CD4-positive, CD25-positive, alpha-beta regulatory T cell (primary cell): ENCODE measurements around the gene ESAM. TPM values are rescaled to one million over a fixed set of nuclear protein-coding genes. Genes with fewer than 3 reads are reported as not detected.

ENCODE experiments used
- ATAC-seq, 2 donors: fragments of 150-1000 bp; cut with Tn5 transposase; one replicate each; pipeline ENCODE4 v1.10.0; 2021; ENCODE audit warnings: low read depth in 2 of 2, moderate number of reproducible peaks in 2 of 2, moderate library complexity in 1 of 2
- DNase-seq, 3 donors: peaks; one replicate each; pipeline versions ENCODE4 v3.0.0 to v3.0.0-alpha.2; 2012 to 2022; ENCODE audit warnings: mixed read lengths in 1 of 3
- H3K27ac ChIP-seq: one replicate; pipeline ENCODE4 v1.7.0; 2013; ENCODE audit warnings: mild to moderate bottlenecking, low read length; ENCODE audit not compliant: insufficient read depth, poor library complexity, severe bottlenecking
- H3K27me3 ChIP-seq: one replicate; pipeline ENCODE4 v1.7.0; 2013; ENCODE audit warnings: low read length; ENCODE audit not compliant: control insufficient read depth, insufficient read depth
- H3K36me3 ChIP-seq: one replicate; pipeline ENCODE4 v1.7.0; 2013; ENCODE audit warnings: mild to moderate bottlenecking, low read length, moderate library complexity; ENCODE audit not compliant: control insufficient read depth, insufficient read depth
- H3K4me1 ChIP-seq: 2 replicates; pipeline ENCODE4 v1.7.0; 2013; ENCODE audit warnings: mild to moderate bottlenecking, low read length; ENCODE audit not compliant: insufficient read depth, control insufficient read depth, poor library complexity, severe bottlenecking
- H3K4me3 ChIP-seq: one replicate; pipeline ENCODE4 v1.7.0; 2013; ENCODE audit warnings: low read depth, mild to moderate bottlenecking, low read length, moderate library complexity
- H3K9me3 ChIP-seq, 2 experiments: 1 replicate in 1 of 2; 2 replicates in 1 of 2; pipeline ENCODE4 v1.7.0; 2013; ENCODE audit warnings: low read length in 2 of 2, mild to moderate bottlenecking in 1 of 2, moderate library complexity in 1 of 2; ENCODE audit not compliant: control insufficient read depth in 2 of 2
- H3K27ac Mint-ChIP-seq, 3 donors: one replicate each; pipeline ENCODE4 v1.8.0; 2020 to 2022; ENCODE audit warnings: mild to moderate bottlenecking in 3 of 3, mixed read lengths in 3 of 3, moderate library complexity in 2 of 3
- H3K27me3 Mint-ChIP-seq: one replicate; pipeline ENCODE4 v1.8.0; 2022; ENCODE audit warnings: mild to moderate bottlenecking, mixed read lengths
- H3K36me3 Mint-ChIP-seq: one replicate; pipeline ENCODE4 v1.8.0; 2020; ENCODE audit warnings: mixed read lengths
- H3K4me1 Mint-ChIP-seq, 4 donors: one replicate each; pipeline ENCODE4 v1.8.0; 2020 to 2022; ENCODE audit warnings: mixed read lengths in 4 of 4, mild to moderate bottlenecking in 1 of 4
- H3K4me3 Mint-ChIP-seq, 4 donors: one replicate each; pipeline ENCODE4 v1.8.0; 2020 to 2022; ENCODE audit warnings: mild to moderate bottlenecking in 4 of 4, mixed read lengths in 4 of 4, moderate library complexity in 3 of 4
- H3K9me3 Mint-ChIP-seq, 7 donors: one replicate each; pipeline ENCODE4 v1.8.0; 2020 to 2022; ENCODE audit warnings: mixed read lengths in 7 of 7, mild to moderate bottlenecking in 3 of 7, moderate library complexity in 2 of 7
- polyA plus RNA-seq, 4 donors: library from polyadenylated mRNA; unstranded; fragments of 300-500 nt; fragmentation: Illumina TruSeq; gene quantifications; one replicate each; pipeline ENCODE4 v1.2.3, GENCODE V29; 2021
- total RNA-seq: library from RNA; stranded (reverse); gene quantifications from one replicate; pipeline ENCODE4 v1.2.3, GENCODE V29; 2022

ESAM gene
- total and polyA plus RNA-seq, 5 donors from 2014 or later, result 0.55 to 3.1 (median 2.6) TPM; not detected in 1

- H3K4me3 Mint-ChIP-seq, result peak overlapping the region in 3 of 4 donors; percentile 11 to 88 (median 60)
- H3K27me3 Mint-ChIP-seq, result peaks cover 66% of the 10 kb centered on the region
- Histone ChIP-seq H3K4me1 (peaks cover 48% of the 10 kb centered on the region), H3K4me3 (no peak overlapping the region), H3K36me3 (no peaks in the 10 kb centered on the region), H3K9me3 (no peaks in the 10 kb centered on the region), H3K27me3 (peaks cover 12% of the 10 kb centered on the region), H3K27ac (no peak overlapping the region)
- DNase-seq, result no peak
- peaks cover 0 to 2% (median 0%) of the 10 kb centered on the region in 7 donors for H3K9me3 Mint-ChIP-seq
- ATAC-seq, result no peak
- H3K27ac Mint-ChIP-seq, result peak overlapping the region in 1 of 3 donors; percentile 74
- peaks cover 3% of the 10 kb centered on the region for H3K36me3 Mint-ChIP-seq
- H3K4me1 Mint-ChIP-seq, result peaks cover 0 to 41% (median 10%) of the 10 kb centered on the region in 4 donors
Observed at GRCh38 chr11:124760205-124760652, 1.9 kb downstream of the ESAM start.

GRCh38 chr11:124759266-124760204, 2.6 kb downstream of the ESAM start:
- H3K9me3 Mint-ChIP-seq, result peaks cover 0 to 2% (median 0%) of the 10 kb centered on the region in 7 donors
- H3K27ac Mint-ChIP-seq, result no peak overlapping the region
- peaks cover 12% of the 10 kb centered on the region for H3K27me3 ChIP-seq
- H3K4me1 Mint-ChIP-seq, result peaks cover 0 to 41% (median 10%) of the 10 kb centered on the region in 4 donors
- peaks cover 48% of the 10 kb centered on the region for H3K4me1 ChIP-seq
- DNase-seq (no peak), ATAC-seq (no peak)
- peaks cover 1% of the 10 kb centered on the region for H3K36me3 Mint-ChIP-seq
- no peak overlapping the region for H3K27ac ChIP-seq
- H3K27me3 Mint-ChIP-seq, result peaks cover 66% of the 10 kb centered on the region
- no peaks in the 10 kb centered on the region for H3K9me3 ChIP-seq
- no peak overlapping the region for H3K4me3 ChIP-seq
- peak overlapping the region in 3 of 4 donors; percentile 12 to 88 (median 60) for H3K4me3 Mint-ChIP-seq
- no peaks in the 10 kb centered on the region for H3K36me3 ChIP-seq

DNA sequence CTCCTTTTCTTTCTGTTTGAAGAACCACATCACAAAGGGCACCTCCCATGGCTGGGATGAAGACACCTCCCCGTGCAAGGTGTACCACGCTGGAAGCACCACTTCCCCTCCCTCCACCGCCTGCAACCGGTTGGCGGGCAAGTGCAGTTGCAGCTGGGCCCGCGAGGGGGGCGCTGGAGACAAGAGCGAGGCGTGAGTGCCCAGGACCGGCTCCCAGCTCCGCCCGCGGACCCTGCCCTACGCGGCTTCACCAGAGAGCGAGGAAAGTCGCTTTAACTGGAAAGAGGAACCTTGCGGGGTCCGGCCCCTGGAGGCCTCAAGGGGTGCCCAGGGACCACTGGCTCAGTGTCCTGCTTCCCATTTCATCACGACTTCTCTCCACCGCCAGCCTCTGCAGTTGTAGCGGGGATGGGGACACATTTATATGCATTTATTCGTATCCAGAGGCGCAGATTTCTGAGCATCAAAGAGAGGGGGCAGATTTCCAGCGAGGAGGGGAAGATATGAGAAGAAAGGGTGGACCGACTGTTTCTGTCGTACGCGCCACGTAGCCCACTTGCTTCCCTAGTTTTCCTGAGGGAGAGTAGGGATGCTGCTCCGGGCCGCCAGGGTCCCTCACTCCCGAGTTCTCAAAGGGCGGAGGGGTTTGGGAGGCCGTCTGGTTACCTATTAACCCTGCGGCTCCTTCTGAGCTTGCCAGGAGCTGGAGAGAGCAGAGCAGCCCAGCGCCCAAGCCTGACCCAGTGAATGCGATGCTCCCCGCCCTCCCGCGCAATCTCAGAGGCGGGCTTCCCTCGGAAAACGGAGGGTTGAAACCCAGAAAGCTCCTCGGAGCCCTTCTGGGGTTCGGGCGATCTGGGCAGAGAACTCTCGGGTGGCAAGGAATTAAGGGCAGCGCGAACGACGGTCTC, 3.5 kb downstream of the ESAM start:
- Mint-ChIP-seq H3K36me3 (no peaks in the 10 kb centered on the region), H3K4me1 (peaks cover 0 to 41% (median 10%) of the 10 kb centered on the region in 4 donors), H3K4me3 (peak overlapping the region; percentile 58 to 80 (median 62)), H3K27me3 (peaks cover 67% of the 10 kb centered on the region), H3K27ac (peak overlapping the region in 1 of 3 donors; percentile 33), H3K9me3 (peaks cover 0 to 2% (median 0%) of the 10 kb centered on the region in 7 donors)
- peak; percentile 58 to 70 for ATAC-seq
- H3K4me3 ChIP-seq, result no peak overlapping the region
- no peaks in the 10 kb centered on the region for H3K36me3 ChIP-seq
- peak; percentile 42 to 72 (median 54) for DNase-seq
- peaks cover 48% of the 10 kb centered on the region for H3K4me1 ChIP-seq
- H3K27ac ChIP-seq, result no peak overlapping the region
- peaks cover 12% of the 10 kb centered on the region for H3K27me3 ChIP-seq
- no peaks in the 10 kb centered on the region for H3K9me3 ChIP-seq

GRCh38 chr11:124757320-124757719, 4.8 kb downstream of the ESAM start:
- Mint-ChIP-seq H3K9me3 (peaks cover 0 to 2% (median 0%) of the 10 kb centered on the region in 7 donors), H3K27ac (no peak overlapping the region), H3K36me3 (no peaks in the 10 kb centered on the region), H3K4me1 (peaks cover 0 to 35% (median 6%) of the 10 kb centered on the region in 4 donors), H3K27me3 (peaks cover 60% of the 10 kb centered on the region), H3K4me3 (peak overlapping the region in 1 of 4 donors; percentile 43)
- Histone ChIP-seq H3K4me3 (no peak overlapping the region), H3K36me3 (no peaks in the 10 kb centered on the region), H3K9me3 (no peaks in the 10 kb centered on the region), H3K27ac (no peak overlapping the region), H3K27me3 (peaks cover 12% of the 10 kb centered on the region), H3K4me1 (peaks cover 38% of the 10 kb centered on the region)
- no peak for DNase-seq
- no peak for ATAC-seq

DNA sequence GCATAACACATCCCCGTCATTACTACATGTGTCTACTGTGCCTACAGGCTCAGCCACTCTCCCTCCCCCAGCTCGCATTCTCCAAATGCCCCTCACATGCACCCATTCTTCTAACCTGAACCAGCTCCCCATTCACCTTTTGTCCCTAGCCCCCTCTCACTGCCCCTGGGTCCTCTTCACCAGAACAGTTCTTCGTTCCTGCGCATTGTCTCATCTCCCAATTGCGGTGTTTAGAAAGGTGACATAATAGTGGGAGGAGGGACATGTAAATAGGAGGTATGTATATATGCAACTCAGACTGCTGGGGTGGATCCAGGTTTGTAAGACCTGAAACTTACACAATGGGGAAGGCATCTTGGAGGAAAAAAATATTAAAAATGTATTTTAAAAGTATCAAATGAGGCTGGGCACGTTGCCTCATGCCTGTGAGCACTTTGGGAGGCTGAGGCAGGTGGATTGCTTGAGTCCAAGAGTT, 5.3 kb downstream of the ESAM start:
- Mint-ChIP-seq H3K27me3 (peaks cover 59% of the 10 kb centered on the region), H3K9me3 (peaks cover 0 to 2% (median 0%) of the 10 kb centered on the region in 7 donors), H3K4me3 (no peak overlapping the region), H3K4me1 (peaks cover 0 to 34% (median 6%) of the 10 kb centered on the region in 4 donors), H3K27ac (no peak overlapping the region), H3K36me3 (no peaks in the 10 kb centered on the region)
- Histone ChIP-seq H3K4me3 (no peak overlapping the region), H3K9me3 (no peaks in the 10 kb centered on the region), H3K36me3 (no peaks in the 10 kb centered on the region), H3K27me3 (peaks cover 12% of the 10 kb centered on the region), H3K4me1 (peaks cover 32% of the 10 kb centered on the region), H3K27ac (no peak overlapping the region)
- no peak for DNase-seq
- ATAC-seq, result no peak

DNA sequence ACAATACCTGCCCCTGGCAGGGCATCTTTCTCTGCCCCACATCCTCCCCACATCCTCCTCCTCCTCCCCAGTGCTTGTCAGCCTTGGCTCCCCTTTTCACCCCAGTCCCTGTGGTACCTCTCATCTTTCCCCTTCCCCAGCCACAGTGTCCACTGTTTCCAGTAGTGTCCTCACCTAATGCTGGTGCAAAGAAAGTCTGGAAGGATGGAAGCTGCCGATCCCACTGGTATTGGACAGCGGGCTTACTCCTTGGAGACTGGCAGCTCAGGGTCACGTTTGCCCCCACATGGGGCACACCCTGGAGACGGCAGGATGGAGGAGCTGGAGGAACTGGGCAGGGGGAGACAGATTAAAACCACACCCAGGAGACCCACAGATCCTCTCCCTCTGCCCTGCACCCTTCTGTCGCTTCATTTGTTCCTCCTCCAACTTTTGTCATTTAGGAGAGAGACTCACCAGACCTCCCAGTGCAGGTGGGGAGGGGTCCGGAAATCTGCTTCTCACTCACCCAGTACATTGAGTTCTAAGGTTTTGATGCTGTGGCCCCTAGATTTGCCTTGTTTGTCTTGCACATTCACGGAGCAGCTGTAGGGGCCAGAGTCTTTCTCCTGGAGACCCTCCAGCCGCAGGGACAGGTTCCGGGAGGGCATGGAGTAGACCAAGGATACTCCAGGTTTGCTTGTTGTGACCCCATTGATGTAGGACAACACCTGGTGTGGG, 5.9 kb downstream of the ESAM start:
- H3K36me3 ChIP-seq, result no peaks in the 10 kb centered on the region
- H3K4me1 ChIP-seq, result peaks cover 26% of the 10 kb centered on the region
- no peak overlapping the region for H3K27ac Mint-ChIP-seq
- no peak overlapping the region for H3K4me3 ChIP-seq
- H3K4me1 Mint-ChIP-seq, result peaks cover 0 to 28% (median 5%) of the 10 kb centered on the region in 4 donors
- peaks cover 53% of the 10 kb centered on the region for H3K27me3 Mint-ChIP-seq
- H3K9me3 Mint-ChIP-seq, result peaks cover 0 to 2% (median 0%) of the 10 kb centered on the region in 7 donors
- H3K27ac ChIP-seq, result no peak overlapping the region
- no peak for DNase-seq
- H3K9me3 ChIP-seq, result no peaks in the 10 kb centered on the region
- no peak overlapping the region for H3K4me3 Mint-ChIP-seq
- peaks cover 9% of the 10 kb centered on the region for H3K27me3 ChIP-seq
- H3K36me3 Mint-ChIP-seq, result no peaks in the 10 kb centered on the region
- no peak for ATAC-seq

DNA sequence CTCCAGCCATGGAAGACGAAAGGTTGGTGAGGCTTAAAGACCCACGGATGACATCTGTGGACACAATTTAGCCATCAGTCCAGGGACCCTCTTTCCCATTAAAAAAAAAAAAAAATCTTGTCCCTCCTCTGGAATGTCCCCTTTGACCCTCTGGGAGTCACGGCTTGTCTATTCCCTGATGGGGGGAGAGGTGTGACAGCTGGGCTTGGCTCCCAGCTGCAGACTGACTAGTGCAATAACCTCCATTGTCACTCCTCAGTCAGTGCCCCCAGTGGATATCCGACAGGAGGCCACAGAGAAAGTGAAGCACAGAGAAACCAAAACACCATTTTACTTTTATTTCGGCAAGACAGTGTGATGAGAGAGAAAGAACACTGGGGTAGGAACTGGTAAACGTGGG, 7.4 kb downstream of the ESAM start:
- Mint-ChIP-seq H3K27ac (no peak overlapping the region), H3K4me1 (peaks cover 0 to 17% (median 5%) of the 10 kb centered on the region in 4 donors), H3K4me3 (no peak overlapping the region), H3K9me3 (peaks cover 0 to 2% (median 0%) of the 10 kb centered on the region in 7 donors), H3K36me3 (no peaks in the 10 kb centered on the region), H3K27me3 (peaks cover 49% of the 10 kb centered on the region)
- H3K9me3 ChIP-seq, result no peaks in the 10 kb centered on the region
- peaks cover 17% of the 10 kb centered on the region for H3K4me1 ChIP-seq
- H3K27me3 ChIP-seq, result peaks cover 5% of the 10 kb centered on the region
- H3K27ac ChIP-seq, result no peak overlapping the region
- no peaks in the 10 kb centered on the region for H3K36me3 ChIP-seq
- DNase-seq (no peak), ATAC-seq (no peak)
- H3K4me3 ChIP-seq, result no peak overlapping the region
